Activated CD8-positive, alpha-beta T cell treated with anti-CD3 and anti-CD28 coated beads, Interleukin-2, amount 10 ng/mL, durations not matched to agents 7 days and 5 days (primary cell): Measurements from ENCODE around the gene LRMDA. TPM values are rescaled to one million over a fixed set of nuclear protein-coding genes. Genes with fewer than 3 reads are reported as not detected.

Experiments used
- ATAC-seq: fragments of 150-1000 bp; cut with Tn5 transposase; one replicate; pipeline ENCODE4 v1.10.0; 2021; ENCODE audit warnings: moderate library complexity
- CTCF ChIA-PET: fragments of 350-600 bp; sonication (Branson Sonifier 250); formaldehyde crosslinking; loops from one replicate; lab custom pipeline; 2021; ENCODE audit warnings: antibody characterized with exemption; lab: Charles Lee
- POLR2A ChIA-PET: fragments of 350-600 bp; sonication (Branson Sonifier 250); formaldehyde crosslinking; loops from one replicate; lab custom pipeline; 2021; ENCODE audit warnings: antibody characterized with exemption; lab: Charles Lee
- DNase-seq: peaks from one replicate; pipeline ENCODE4 v3.0.0-alpha.2; 2020
- H3K27ac Mint-ChIP-seq: one replicate; pipeline ENCODE4 v1.8.0; 2021; ENCODE audit warnings: mild to moderate bottlenecking, mixed read lengths
- H3K27me3 Mint-ChIP-seq: one replicate; pipeline ENCODE4 v1.8.0; 2021; ENCODE audit warnings: low read depth, mixed read lengths
- H3K36me3 Mint-ChIP-seq: one replicate; pipeline ENCODE4 v1.8.0; 2021; ENCODE audit warnings: low read depth, mixed read lengths
- H3K4me1 Mint-ChIP-seq: one replicate; pipeline ENCODE4 v1.8.0; 2021; ENCODE audit warnings: low read depth, mixed read lengths
- H3K4me3 Mint-ChIP-seq: one replicate; pipeline ENCODE4 v1.8.0; 2021; ENCODE audit warnings: mild to moderate bottlenecking, mixed read lengths
- H3K9me3 Mint-ChIP-seq: one replicate; pipeline ENCODE4 v1.8.0; 2022; ENCODE audit warnings: mixed read lengths; ENCODE audit not compliant: insufficient read depth
- total RNA-seq, 2 experiments: library from RNA; stranded (reverse); gene quantifications; one replicate each; pipeline ENCODE4 v1.2.3, GENCODE V29; 2021

Gene LRMDA
- total RNA-seq, 2 experiments from 2014 or later = not detected

DNA sequence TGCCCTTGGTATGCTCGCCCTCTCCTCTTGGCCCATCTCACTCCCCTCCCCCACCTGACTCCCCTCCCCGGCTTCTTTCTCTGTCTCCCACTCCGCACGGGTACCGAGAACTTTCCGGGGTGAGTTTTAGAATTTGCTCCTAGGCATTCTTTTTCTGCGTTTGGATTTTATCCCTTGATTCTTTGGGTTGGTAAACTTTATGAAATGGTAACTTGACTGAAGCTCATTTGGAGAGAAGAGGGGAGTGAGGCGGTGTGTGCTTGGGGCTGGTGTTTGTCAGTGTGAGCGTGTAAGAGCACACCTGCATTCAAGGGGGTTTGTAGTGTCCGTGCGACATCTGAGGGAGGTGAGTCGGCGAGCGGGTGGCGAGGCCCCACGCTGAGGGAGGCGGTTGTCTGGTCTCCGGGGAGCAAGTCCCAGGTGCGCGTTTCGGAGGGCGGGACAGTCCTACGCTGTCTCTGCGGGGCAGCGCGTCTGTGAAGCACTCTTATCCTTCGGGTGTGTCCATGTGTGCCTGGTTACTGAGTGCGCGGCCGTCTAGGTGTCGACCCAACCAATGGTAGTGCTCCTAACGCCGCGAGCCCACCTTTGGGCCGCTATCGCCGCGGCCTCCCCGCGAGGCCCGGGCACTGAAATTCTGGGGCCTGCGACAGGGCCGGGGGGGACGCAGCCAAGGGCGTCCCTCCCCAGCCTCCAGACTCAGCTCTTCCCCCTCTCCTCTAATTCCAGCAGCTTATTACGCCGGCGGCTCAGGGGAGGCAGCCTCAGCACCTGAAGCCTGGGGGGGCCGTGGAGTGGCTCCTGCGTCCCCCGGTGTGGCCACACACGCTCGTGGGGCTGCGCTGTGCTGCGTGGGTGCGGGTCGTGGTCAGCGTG lies 27.2 kb upstream of the LRMDA start:
- H3K4me1 Mint-ChIP-seq = peaks cover 45% of the 10 kb centered on the region
- ChIA-PET CTCF (no interaction called here), POLR2A (no interaction called here)
- no peaks in the 10 kb centered on the region for H3K9me3 Mint-ChIP-seq
- peaks cover 3% of the 10 kb centered on the region for H3K36me3 Mint-ChIP-seq
- no peak overlapping the region for H3K4me3 Mint-ChIP-seq
- DNase-seq (no peak), ATAC-seq (no peak)
- H3K27me3 Mint-ChIP-seq = peaks cover 72% of the 10 kb centered on the region
- H3K27ac Mint-ChIP-seq = no peak overlapping the region

DNA sequence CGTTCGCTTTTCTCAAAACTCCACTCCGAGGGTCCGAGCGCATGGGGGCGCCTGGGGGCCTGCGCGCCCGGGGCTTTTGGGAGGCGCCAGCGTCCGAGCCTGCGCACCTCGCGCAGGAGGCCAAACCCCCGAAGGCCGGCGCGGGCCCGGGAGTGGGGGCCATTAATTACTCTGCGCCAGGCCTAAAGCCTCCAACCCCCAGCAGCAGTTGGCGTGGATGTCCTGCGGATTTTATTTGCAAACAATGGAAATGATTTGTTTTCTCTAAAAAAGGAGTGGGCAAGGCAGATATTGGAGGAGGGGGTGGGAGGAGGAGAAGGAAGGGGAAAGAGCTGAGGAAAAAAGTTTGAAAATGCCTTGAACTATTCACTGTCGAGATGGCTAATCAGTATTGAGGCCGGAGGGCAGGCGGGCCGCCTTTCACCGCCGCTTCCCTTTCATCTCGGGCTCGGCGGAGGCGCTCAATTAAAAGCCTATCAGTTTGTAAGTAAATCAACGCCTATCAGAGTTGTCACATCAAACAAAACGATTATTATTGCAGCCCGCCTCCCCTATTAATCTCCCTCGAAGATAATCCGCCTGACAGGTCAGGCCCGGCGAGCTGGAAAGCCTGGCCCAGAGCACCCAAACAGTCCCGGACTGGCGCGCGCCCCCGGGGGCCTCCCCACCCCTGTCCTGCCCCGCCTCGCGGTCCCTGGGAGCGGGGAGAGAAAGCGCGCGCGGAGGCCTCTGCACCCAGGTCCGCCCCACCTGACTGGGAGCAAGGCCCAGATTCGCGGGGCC lies 26.4 kb upstream of the LRMDA start:
- ATAC-seq (no peak), DNase-seq (no peak)
- Mint-ChIP-seq H3K27ac (no peak overlapping the region), H3K36me3 (peaks cover 3% of the 10 kb centered on the region), H3K9me3 (no peaks in the 10 kb centered on the region), H3K27me3 (peaks cover 77% of the 10 kb centered on the region), H3K4me1 (peaks cover 49% of the 10 kb centered on the region), H3K4me3 (no peak overlapping the region)
- ChIA-PET POLR2A (no interaction called here), CTCF (no interaction called here)

DNA sequence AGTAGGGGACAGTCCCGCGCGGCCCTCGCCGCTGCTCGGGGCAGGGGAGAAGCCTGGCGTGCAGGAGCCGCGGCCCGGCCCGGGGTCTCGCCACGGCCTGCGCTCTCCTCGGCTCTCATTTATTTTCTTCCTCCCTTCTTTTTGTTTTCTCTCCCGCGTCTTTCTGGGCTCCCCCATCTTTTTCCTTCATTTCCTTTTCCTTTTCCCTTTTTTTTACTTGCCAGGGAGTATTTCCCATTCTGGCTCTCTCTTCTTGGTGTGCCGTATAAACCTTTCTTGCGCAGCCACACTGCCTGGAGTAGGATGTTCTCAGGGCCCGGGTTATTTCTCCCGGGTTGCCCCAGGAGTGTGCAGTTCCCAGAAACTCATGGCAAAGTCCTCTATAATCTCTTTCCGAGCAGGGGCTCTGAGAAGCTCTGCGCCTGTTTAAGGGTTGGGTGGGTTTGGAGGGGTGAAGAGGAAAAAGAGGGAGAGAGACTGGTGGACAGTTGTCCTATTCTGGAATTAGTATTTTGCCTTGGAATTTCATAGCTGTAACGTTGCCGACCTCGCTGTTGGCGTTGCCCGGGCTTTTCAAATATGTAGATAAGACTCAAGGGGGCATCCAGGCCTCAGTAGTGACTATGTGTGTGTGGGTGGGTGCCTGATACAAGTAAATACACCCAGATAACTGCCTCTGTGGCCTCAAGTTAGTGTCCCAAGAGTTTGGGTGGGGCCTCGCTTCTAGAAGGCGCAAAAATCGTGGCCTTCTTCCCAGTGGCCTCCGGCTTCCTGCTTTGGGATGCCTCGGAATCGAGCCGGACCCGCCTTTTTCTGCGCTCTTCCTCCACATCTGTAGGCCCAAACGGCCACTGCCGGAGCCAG lies 25.6 kb upstream of the LRMDA start:
- H3K4me3 Mint-ChIP-seq = no peak overlapping the region
- no peaks in the 10 kb centered on the region for H3K9me3 Mint-ChIP-seq
- ChIA-PET CTCF (no interaction called here), POLR2A (no interaction called here)
- no peak overlapping the region for H3K27ac Mint-ChIP-seq
- peaks cover 76% of the 10 kb centered on the region for H3K27me3 Mint-ChIP-seq
- DNase-seq = no peak
- peaks cover 41% of the 10 kb centered on the region for H3K4me1 Mint-ChIP-seq
- no peak for ATAC-seq
- peaks cover 3% of the 10 kb centered on the region for H3K36me3 Mint-ChIP-seq

GRCh38 chr10:75406462-75407223 lies 24.8 kb upstream of the LRMDA start:
- Mint-ChIP-seq H3K27me3 (peaks cover 82% of the 10 kb centered on the region), H3K4me3 (peak overlapping the region; percentile 50), H3K9me3 (no peaks in the 10 kb centered on the region), H3K36me3 (peaks cover 3% of the 10 kb centered on the region), H3K4me1 (peaks cover 41% of the 10 kb centered on the region), H3K27ac (no peak overlapping the region)
- CTCF ChIA-PET = interaction anchor here (0.8 kb wide), 1 partner anchor 12 kb away, joined by 3 read pairs; no protein-coding TSS in a partner anchor
- no peak for ATAC-seq
- DNase-seq = no peak
- POLR2A ChIA-PET = no interaction called here

DNA sequence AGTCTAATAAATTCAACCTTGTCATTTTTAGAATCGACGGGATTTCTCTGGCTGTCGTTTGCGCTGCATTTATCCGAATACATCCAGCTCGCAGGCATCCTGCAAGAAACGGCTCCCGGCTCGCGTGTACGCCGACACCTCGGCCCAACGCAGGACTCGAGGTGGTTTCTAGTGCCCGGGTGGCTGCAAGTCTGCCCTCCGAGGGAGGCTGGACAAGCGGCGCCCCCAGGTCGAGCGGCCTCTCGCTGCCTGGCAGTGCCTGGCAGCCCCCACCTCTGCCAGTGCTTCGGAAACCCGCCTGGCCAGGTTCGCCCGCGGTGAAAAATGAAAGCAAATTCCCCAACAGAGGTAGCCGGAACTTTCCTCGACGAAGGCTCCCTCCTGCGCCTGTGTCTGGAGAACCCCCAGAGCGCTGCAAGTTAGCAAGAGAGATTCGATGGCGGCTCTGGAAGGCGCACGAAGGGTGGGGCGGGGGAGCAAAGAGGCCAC lies 24.2 kb upstream of the LRMDA start:
- H3K27ac Mint-ChIP-seq = no peak overlapping the region
- ATAC-seq (no peak), DNase-seq (no peak)
- H3K9me3 Mint-ChIP-seq = no peaks in the 10 kb centered on the region
- peaks cover 79% of the 10 kb centered on the region for H3K27me3 Mint-ChIP-seq
- peak overlapping the region; percentile 50 for H3K4me3 Mint-ChIP-seq
- ChIA-PET POLR2A (no interaction called here), CTCF (interaction anchor here (0.8 kb wide), 1 partner anchor 12 kb away, joined by 3 read pairs; no protein-coding TSS in a partner anchor)
- H3K4me1 Mint-ChIP-seq = peaks cover 35% of the 10 kb centered on the region
- H3K36me3 Mint-ChIP-seq = peaks cover 3% of the 10 kb centered on the region

GRCh38 chr10:75407713-75408508 lies 23.5 kb upstream of the LRMDA start:
- DNase-seq (no peak), ATAC-seq (no peak)
- ChIA-PET POLR2A (no interaction called here), CTCF (interaction anchor here (0.8 kb wide), 1 partner anchor 13 kb away, joined by 3 read pairs; no protein-coding TSS in a partner anchor)
- Mint-ChIP-seq H3K9me3 (no peaks in the 10 kb centered on the region), H3K27me3 (peaks cover 77% of the 10 kb centered on the region), H3K27ac (no peak overlapping the region), H3K4me1 (peaks cover 28% of the 10 kb centered on the region), H3K4me3 (peak overlapping the region; percentile 50), H3K36me3 (peaks cover 3% of the 10 kb centered on the region)

GRCh38 chr10:75408509-75408875 lies 22.9 kb upstream of the LRMDA start:
- ChIA-PET CTCF (no interaction called here), POLR2A (interaction anchor here (0.9 kb wide), 1 partner anchor 21 kb away, joined by 4 read pairs; no protein-coding TSS in a partner anchor)
- DNase-seq (no peak), ATAC-seq (no peak)
- Mint-ChIP-seq H3K9me3 (no peaks in the 10 kb centered on the region), H3K4me3 (no peak overlapping the region), H3K36me3 (no peaks in the 10 kb centered on the region), H3K4me1 (peaks cover 23% of the 10 kb centered on the region), H3K27me3 (peaks cover 71% of the 10 kb centered on the region), H3K27ac (no peak overlapping the region)

- ATAC-seq (peak; percentile 60), DNase-seq (peak; percentile 34)
- Mint-ChIP-seq H3K27me3 (peaks cover 71% of the 10 kb centered on the region), H3K36me3 (no peaks in the 10 kb centered on the region), H3K27ac (no peak overlapping the region), H3K4me1 (peaks cover 19% of the 10 kb centered on the region), H3K4me3 (peak overlapping the region; percentile 57), H3K9me3 (no peaks in the 10 kb centered on the region)
- ChIA-PET CTCF (no interaction called here), POLR2A (interaction anchor here (0.9 kb wide), 1 partner anchor 20 kb away, joined by 4 read pairs; no protein-coding TSS in a partner anchor)
These were observed 22.2 kb upstream of the LRMDA start for GRCh38 chr10:75408911-75409885.

DNA sequence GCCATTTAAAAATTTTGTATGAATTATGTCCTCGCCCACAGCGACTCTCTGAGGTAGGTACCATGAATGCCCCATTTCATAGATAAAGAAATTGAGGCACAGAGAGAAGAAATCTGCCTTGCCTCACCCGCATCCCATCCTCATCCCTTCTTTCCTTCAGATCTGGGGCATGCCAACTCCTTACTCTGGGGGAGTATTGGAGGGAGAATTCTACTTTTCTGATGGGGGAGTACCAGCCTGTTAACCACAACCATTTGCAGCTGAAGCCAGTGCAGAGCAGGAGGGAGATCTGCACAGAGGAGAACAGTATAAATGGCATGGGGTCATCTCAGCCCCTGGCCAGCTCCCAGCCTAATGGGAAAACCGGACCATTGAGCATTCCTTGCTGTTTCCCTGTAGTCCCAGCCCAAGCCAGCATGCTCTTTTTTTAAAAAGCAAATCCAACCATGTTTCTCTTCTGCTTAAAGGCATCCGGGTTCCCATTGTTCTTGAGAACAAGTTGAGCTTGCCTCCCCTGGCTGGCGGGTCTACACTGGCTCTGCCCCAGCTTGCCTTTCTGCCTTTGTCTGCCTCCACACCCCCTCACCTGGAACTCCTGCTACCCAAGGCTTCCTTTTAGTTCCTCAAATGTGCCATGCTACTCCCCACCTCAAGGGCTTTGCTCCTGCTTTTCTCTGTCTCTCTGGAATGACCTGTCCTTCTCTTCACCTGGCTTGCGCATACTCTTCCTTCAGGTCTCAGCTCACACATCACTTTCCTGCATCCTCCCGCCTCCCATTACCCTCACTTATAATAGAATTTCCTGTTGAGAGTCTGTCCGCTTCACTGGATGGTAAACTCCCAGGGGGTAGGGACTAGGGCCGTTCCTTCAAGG lies 21.1 kb upstream of the LRMDA start:
- Mint-ChIP-seq H3K36me3 (no peaks in the 10 kb centered on the region), H3K4me1 (peaks cover 18% of the 10 kb centered on the region), H3K9me3 (no peaks in the 10 kb centered on the region), H3K27ac (no peak overlapping the region), H3K4me3 (peak overlapping the region; percentile 50), H3K27me3 (peaks cover 65% of the 10 kb centered on the region)
- ATAC-seq = no peak
- no peak for DNase-seq
- CTCF ChIA-PET = no interaction called here
- POLR2A ChIA-PET = no interaction called here
